ENCODE data around the gene FAM20B. TPM values are rescaled to one million over a fixed set of nuclear protein-coding genes. Genes with fewer than 3 reads are reported as not detected.

Gene FAM20B
- total and polyA plus RNA-seq, 2 of the 13 experiments (the other 11 are each of a cell fraction or from before 2014, with no cell fraction given): 13.8 to 26.9 TPM

- peak; percentile 82 for TF ChIP-seq ZMYM4 (CRISPR knock-in tag; IDR thresholded peaks at IDR 0.05)
- no peak for TF ChIP-seq SMAD9 (CRISPR knock-in tag; IDR thresholded peaks at IDR 0.05)
- TF ChIP-seq ZNF788 (CRISPR knock-in tag; IDR thresholded peaks at IDR 0.05; ENCODE audit: borderline replicate concordance): peak; percentile 22; the same call in 1 of the 2 replicates
- TF ChIP-seq JUND (CRISPR knock-in tag; IDR thresholded peaks at IDR 0.05): no peak
- TF ChIP-seq ZNF446 (CRISPR knock-in tag; IDR thresholded peaks at IDR 0.05): peak; percentile 94
- 0 out of 4 replicates have a peak, but pooled peaks of 1 of the 2 experiments have one; percentile 60 for TF ChIP-seq ATF4 (CRISPR knock-in tag; IDR thresholded peaks at IDR 0.05)
- TF ChIP-seq, protein P1, sequence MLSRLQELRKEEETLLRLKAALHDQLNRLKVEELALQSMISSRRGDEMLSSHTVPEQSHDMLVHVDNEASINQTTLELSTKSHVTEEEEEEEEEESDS (CRISPR knock-in tag; IDR thresholded peaks at IDR 0.05; ENCODE audit: borderline replicate concordance): no peak
- TF ChIP-seq ZEB1 (IDR thresholded peaks at IDR 0.05; ENCODE audit: insufficient replicate concordance, low read depth): peak; percentile 35
- TF ChIP-seq KAT7 (CRISPR knock-in tag; IDR thresholded peaks at IDR 0.05; ENCODE audit: borderline replicate concordance): peak; percentile 71
- peak; percentile 88 for TF ChIP-seq HES4 (CRISPR knock-in tag; IDR thresholded peaks at IDR 0.05; ENCODE audit: borderline replicate concordance)
- TF ChIP-seq SAP130 (CRISPR knock-in tag; IDR thresholded peaks at IDR 0.05; ENCODE audit: low read depth): peak; percentile 96
- peak; percentile 71 for TF ChIP-seq NKX3-1 (CRISPR knock-in tag; IDR thresholded peaks at IDR 0.05)
- TF ChIP-seq, protein P2, sequence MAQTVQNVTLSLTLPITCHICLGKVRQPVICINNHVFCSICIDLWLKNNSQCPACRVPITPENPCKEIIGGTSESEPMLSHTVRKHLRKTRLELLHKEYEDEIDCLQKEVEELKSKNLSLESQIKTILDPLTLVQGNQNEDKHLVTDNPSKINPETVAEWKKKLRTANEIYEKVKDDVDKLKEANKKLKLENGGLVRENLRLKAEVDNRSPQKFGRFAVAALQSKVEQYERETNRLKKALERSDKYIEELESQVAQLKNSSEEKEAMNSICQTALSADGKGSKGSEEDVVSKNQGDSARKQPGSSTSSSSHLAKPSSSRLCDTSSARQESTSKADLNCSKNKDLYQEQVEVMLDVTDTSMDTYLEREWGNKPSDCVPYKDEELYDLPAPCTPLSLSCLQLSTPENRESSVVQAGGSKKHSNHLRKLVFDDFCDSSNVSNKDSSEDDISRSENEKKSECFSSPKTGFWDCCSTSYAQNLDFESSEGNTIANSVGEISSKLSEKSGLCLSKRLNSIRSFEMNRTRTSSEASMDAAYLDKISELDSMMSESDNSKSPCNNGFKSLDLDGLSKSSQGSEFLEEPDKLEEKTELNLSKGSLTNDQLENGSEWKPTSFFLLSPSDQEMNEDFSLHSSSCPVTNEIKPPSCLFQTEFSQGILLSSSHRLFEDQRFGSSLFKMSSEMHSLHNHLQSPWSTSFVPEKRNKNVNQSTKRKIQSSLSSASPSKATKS (CRISPR knock-in tag; IDR thresholded peaks at IDR 0.05): no peak
- TF ChIP-seq NR2C2 (CRISPR knock-in tag; IDR thresholded peaks at IDR 0.05; ENCODE audit: borderline replicate concordance): 0 out of 2 replicates have a peak, but pooled peaks have one; percentile 16
- peak; percentile 92 for TF ChIP-seq ZNF205 (CRISPR knock-in tag; IDR thresholded peaks at IDR 0.05)
- no peak for TF ChIP-seq RARG (CRISPR knock-in tag; IDR thresholded peaks at IDR 0.05; ENCODE audit: low read depth)
- TF ChIP-seq ZNF124 (CRISPR knock-in tag; IDR thresholded peaks at IDR 0.05): peak; percentile 95
- TF ChIP-seq ZNF207 (IDR thresholded peaks at IDR 0.05; ENCODE audit: borderline replicate concordance): no peak
- no peak for TF ChIP-seq ZNF296 (CRISPR knock-in tag; conservative IDR thresholded peaks at IDR 0.05)
- peak; percentile 27; the same call in 1 of the 2 replicates for TF ChIP-seq ZNF614 (CRISPR knock-in tag; IDR thresholded peaks at IDR 0.05; ENCODE audit: borderline replicate concordance)
- peak; percentile 46; the same call in 1 of the 2 replicates for TF ChIP-seq BCL6 (CRISPR knock-in tag; IDR thresholded peaks at IDR 0.05)
- peak; percentile 72; the same call in 1 of the 2 replicates for TF ChIP-seq ZNF335 (CRISPR knock-in tag; IDR thresholded peaks at IDR 0.05)
- no peak for TF ChIP-seq SMARCC2 (IDR thresholded peaks at IDR 0.05)
- peak; percentile 23; the same call in 1 of the 2 replicates for TF ChIP-seq ZNF552 (CRISPR knock-in tag; IDR thresholded peaks at IDR 0.05; ENCODE audit: borderline replicate concordance)
- no peak for TF ChIP-seq ZBTB37 (CRISPR knock-in tag; IDR thresholded peaks at IDR 0.05)
Measured at GRCh38 chr1:179081687-179082332, 56.1 kb downstream of the FAM20B start, which contains the start of gene TOR3A (continued).
